Suprapubic skin (tissue), 4 donors: ENCODE data around the gene RND1. TPM values are rescaled to one million over a fixed set of nuclear protein-coding genes. Genes with fewer than 3 reads are reported as not detected.

Experiments used
- DNase-seq, 2 donors: peaks; one replicate each; pipeline ENCODE4 v3.0.0-alpha.2; 2019; ENCODE audit warnings: low spot score in 2 of 2
- H3K27ac ChIP-seq: fragments of 200-600 bp; sonication (generic); one replicate; pipeline ENCODE4 v1.5.1; 2019
- H3K27me3 ChIP-seq: fragments of 200-600 bp; sonication (generic); one replicate; pipeline ENCODE4 v1.5.1; 2019
- H3K36me3 ChIP-seq: fragments of 200-600 bp; sonication (generic); one replicate; pipeline ENCODE4 v1.5.1; 2019
- H3K4me1 ChIP-seq: fragments of 200-600 bp; sonication (generic); one replicate; pipeline ENCODE4 v1.5.1; 2019
- H3K4me3 ChIP-seq: fragments of 200-600 bp; sonication (generic); one replicate; pipeline ENCODE4 v1.5.1; 2019; ENCODE audit warnings: mild to moderate bottlenecking
- H3K9me3 ChIP-seq: fragments of 200-600 bp; sonication (generic); one replicate; pipeline ENCODE4 v1.5.1; 2019
- EP300 ChIP-seq: sonication (generic); formaldehyde crosslinking; IDR thresholded peaks from one replicate; pipeline ENCODE4 v1.6.1; 2017; ENCODE audit warnings: antibody characterized with exemption
- POLR2A ChIP-seq, 2 donors: fragments of 450-650 bp; IDR thresholded peaks; one replicate each; pipeline ENCODE4 v1.6.1; 2017; ENCODE audit warnings: antibody characterized with exemption in 2 of 2, mild to moderate bottlenecking in 2 of 2, moderate library complexity in 2 of 2
- POLR2AphosphoS5 ChIP-seq, 3 donors: sonication (generic); formaldehyde crosslinking; IDR thresholded peaks; one replicate each; pipeline ENCODE4 v1.6.1; 2017; ENCODE audit warnings: antibody characterized with exemption in 3 of 3
- WGBS: methylation state at CpG from one replicate; pipeline ENCODE4 v1.1.5; 2018; 5-methylcytosine and 5-hydroxymethylcytosine counted together
- total RNA-seq, 4 donors: library from RNA; depleted of rRNA; stranded (reverse); fragments of >200 nt; gene quantifications; one replicate each; pipeline ENCODE4 v1.1.0, GENCODE V29; 2016
- TF ChIP-seq, protein P1 (sequence below), 2 donors: fragments of 200-600 bp in 1 of 2; fragments of 450-650 bp in 1 of 2; sonication (generic) in 1 of 2; IDR thresholded peaks; one replicate each; pipeline ENCODE4 v1.5.1; 2016 to 2019; ENCODE audit warnings: antibody characterized with exemption in 2 of 2, mild to moderate bottlenecking in 1 of 2, moderate library complexity in 1 of 2

The RND1 gene
- total RNA-seq, 4 donors from 2014 or later = 0.40 to 1.1 (median 0.65) TPM; not detected in 1

GRCh38 chr12:48901278-48901677, 35.6 kb upstream of the RND1 start:
- DNase-seq = no peak
- Histone ChIP-seq H3K27me3 (no peaks in the 10 kb centered on the region), H3K4me3 (no peak overlapping the region), H3K9me3 (no peaks in the 10 kb centered on the region), H3K4me1 (peaks cover 11% of the 10 kb centered on the region), H3K36me3 (no peaks in the 10 kb centered on the region), H3K27ac (no peak overlapping the region)
- WGBS = 91% methylated on average over 2 of the region's 2 CpGs
- TF ChIP-seq, protein P1, sequence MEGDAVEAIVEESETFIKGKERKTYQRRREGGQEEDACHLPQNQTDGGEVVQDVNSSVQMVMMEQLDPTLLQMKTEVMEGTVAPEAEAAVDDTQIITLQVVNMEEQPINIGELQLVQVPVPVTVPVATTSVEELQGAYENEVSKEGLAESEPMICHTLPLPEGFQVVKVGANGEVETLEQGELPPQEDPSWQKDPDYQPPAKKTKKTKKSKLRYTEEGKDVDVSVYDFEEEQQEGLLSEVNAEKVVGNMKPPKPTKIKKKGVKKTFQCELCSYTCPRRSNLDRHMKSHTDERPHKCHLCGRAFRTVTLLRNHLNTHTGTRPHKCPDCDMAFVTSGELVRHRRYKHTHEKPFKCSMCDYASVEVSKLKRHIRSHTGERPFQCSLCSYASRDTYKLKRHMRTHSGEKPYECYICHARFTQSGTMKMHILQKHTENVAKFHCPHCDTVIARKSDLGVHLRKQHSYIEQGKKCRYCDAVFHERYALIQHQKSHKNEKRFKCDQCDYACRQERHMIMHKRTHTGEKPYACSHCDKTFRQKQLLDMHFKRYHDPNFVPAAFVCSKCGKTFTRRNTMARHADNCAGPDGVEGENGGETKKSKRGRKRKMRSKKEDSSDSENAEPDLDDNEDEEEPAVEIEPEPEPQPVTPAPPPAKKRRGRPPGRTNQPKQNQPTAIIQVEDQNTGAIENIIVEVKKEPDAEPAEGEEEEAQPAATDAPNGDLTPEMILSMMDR (IDR thresholded peaks at IDR 0.05) = no peak
- TF ChIP-seq POLR2A (IDR thresholded peaks at IDR 0.05) (no peak), EP300 (no peak), POLR2AphosphoS5 (IDR thresholded peaks at IDR 0.05) (no peak)

DNA sequence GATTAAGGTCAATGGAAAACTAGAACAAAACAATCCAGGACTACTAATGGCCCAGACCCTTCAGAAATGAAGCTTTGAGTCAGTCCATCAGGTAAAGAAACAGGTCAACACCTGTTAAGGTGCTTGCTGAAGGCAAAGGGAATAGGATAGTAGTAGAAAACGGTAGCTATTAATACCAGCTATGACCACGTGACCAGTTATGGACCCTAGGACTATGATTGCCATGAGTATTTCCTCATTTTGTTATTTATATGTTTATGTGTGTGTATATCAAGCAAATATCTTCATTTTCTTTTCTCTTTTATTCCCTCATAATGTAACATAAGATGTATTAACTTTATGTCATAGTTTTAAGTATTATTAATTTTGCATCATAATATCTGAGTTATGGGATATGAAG, 34.0 kb upstream of the RND1 start:
- Histone ChIP-seq H3K27me3 (no peaks in the 10 kb centered on the region), H3K4me1 (peaks cover 11% of the 10 kb centered on the region), H3K4me3 (no peak overlapping the region), H3K36me3 (no peaks in the 10 kb centered on the region), H3K9me3 (no peaks in the 10 kb centered on the region), H3K27ac (no peak overlapping the region)
- DNase-seq = no peak
- 75% methylated on average over 2 of the region's 2 CpGs for WGBS
- TF ChIP-seq POLR2AphosphoS5 (IDR thresholded peaks at IDR 0.05) (no peak), EP300 (no peak), POLR2A (IDR thresholded peaks at IDR 0.05) (no peak)
- TF ChIP-seq, protein P1 (IDR thresholded peaks at IDR 0.05) = no peak

DNA sequence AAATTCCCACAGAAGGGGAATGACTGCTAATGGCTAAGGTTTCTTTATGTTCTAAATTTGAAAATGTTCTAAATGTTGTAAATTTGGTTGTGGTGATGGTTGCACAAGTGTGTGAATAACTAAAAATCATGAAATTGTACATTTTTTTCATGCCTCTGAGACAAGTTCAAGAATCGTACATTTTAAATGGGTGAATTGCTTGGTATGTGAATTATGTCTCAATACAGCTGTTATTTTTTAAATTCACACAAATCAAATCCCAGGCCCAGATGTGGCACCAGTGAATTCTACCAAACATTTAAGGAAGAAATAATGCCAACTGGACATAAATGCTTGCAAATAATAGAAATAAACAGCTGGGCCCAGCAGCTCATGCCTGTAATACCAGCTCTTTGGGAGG, 28.6 kb upstream of the RND1 start:
- Histone ChIP-seq H3K4me3 (no peak overlapping the region), H3K4me1 (peaks cover 9% of the 10 kb centered on the region), H3K27ac (no peak overlapping the region), H3K36me3 (no peaks in the 10 kb centered on the region), H3K27me3 (peaks cover 7% of the 10 kb centered on the region), H3K9me3 (no peaks in the 10 kb centered on the region)
- TF ChIP-seq, protein P1 (IDR thresholded peaks at IDR 0.05) = no peak
- TF ChIP-seq POLR2AphosphoS5 (IDR thresholded peaks at IDR 0.05) (no peak), POLR2A (IDR thresholded peaks at IDR 0.05) (no peak), EP300 (no peak)
- WGBS = 54% methylated on average over 1 of the region's 1 CpG
- DNase-seq = no peak

DNA sequence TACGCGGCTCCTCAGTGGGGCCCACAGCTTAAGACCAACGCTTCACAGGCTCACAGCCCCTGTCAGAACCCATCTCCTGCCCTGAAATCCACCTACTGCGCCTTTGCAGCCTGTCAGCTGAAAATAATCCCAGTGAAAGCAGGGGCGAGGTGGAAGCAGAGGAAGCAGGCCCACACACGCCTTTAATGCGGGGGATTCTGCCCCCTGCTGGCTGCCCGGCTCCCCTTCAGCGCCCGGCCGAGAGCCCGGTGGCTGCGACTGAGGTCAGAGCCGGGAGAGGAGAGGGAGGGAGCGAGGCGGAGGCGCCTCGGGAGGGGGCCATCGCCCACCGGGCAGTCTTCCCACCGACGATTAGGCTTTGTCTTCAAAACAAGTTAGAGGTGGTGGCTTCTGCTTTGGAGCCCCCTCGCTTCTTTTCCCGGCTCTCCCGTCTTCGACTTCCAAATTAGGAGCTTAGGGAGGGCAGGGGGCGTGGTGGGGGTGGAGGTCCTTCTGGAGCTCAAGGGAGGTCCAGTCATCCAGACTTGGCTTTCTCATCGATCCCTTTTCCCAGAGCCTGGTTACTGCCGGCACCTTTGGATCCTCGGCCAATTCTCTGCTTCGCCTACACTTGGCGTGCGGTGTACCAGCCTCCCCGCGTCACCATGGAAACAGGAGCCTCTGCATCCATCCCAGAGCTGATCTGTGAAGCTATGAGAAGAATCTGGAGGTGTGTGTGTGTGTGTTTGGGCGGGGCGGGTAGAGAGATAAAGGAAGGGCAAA, 25.2 kb upstream of the RND1 start:
- H3K27me3 ChIP-seq = peaks cover 7% of the 10 kb centered on the region
- no peak overlapping the region for H3K27ac ChIP-seq
- 7% methylated on average over 28 of the region's 37 CpGs for WGBS
- DNase-seq = peak; percentile 79 to 85
- H3K9me3 ChIP-seq = no peaks in the 10 kb centered on the region
- H3K4me1 ChIP-seq = peaks cover 9% of the 10 kb centered on the region
- no peaks in the 10 kb centered on the region for H3K36me3 ChIP-seq
- H3K4me3 ChIP-seq = peak overlapping the region; percentile 32
- TF ChIP-seq POLR2A (IDR thresholded peaks at IDR 0.05) (no peak), POLR2AphosphoS5 (IDR thresholded peaks at IDR 0.05) (no peak)
- TF ChIP-seq, protein P1 (IDR thresholded peaks at IDR 0.05) = peak; percentile 65 to 90

- 73% methylated on average over 3 of the region's 3 CpGs for WGBS
Observed at GRCh38 chr12:48889679-48890078, 24.0 kb upstream of the RND1 start.

More at GRCh38 chr12:48889679-48890078, 24.0 kb upstream of the RND1 start:
- Histone ChIP-seq H3K4me1 (peaks cover 9% of the 10 kb centered on the region), H3K27me3 (peaks cover 7% of the 10 kb centered on the region), H3K36me3 (no peaks in the 10 kb centered on the region), H3K9me3 (no peaks in the 10 kb centered on the region), H3K27ac (no peak overlapping the region), H3K4me3 (no peak overlapping the region)
- no peak for DNase-seq
- TF ChIP-seq POLR2AphosphoS5 (IDR thresholded peaks at IDR 0.05) (no peak), EP300 (no peak), POLR2A (IDR thresholded peaks at IDR 0.05) (no peak)
- TF ChIP-seq, protein P1 (IDR thresholded peaks at IDR 0.05) = no peak
